ENCODE measurements around the gene LDLRAP1. TPM values are rescaled to one million over a fixed set of nuclear protein-coding genes. Genes with fewer than 3 reads are reported as not detected.

Gene LDLRAP1
- total and polyA plus RNA-seq, 2 of the 4 experiments (the other 2 are of a cell fraction): 4.5 to 14.4 TPM

DNA sequence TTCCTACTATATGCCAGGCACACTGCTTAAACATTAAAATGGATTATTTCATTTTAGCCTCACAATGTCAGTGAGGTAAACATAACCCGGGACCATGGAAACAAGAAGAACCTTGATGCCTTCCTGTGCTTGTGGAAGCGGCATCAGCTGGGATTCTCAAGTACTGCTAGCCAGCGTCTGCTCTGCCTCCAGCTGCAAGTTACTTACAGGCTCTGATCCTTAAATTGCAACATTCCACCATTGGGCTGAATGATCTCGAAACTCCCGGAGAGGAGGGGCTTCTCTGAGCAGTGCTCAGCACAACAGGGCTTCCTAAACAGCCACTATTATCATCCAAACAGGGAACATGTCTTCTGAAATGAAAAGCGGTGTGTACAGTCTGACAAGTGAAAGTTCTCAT lies 66.5 kb downstream of the LDLRAP1 start:
- BruUV-seq (replicated peaks): no TSS peak
- WGBS, 2 experiments (ENCODE audit: extremely low coverage in 2 of 2, insufficient read length in 1 of 2): 8% methylated on average over 2 of the region's 6 CpGs; no CpG with 5 or more reads in 1 of the 2 experiments

More for the DNA sequence above, 66.5 kb downstream of the LDLRAP1 start:
- Histone ChIP-seq H3K18ac (ENCODE audit: low read depth, low read length) (no peak overlapping the region), H3K4me1 (ENCODE audit: control insufficient read depth, insufficient read depth, low read length) (no peaks in the 10 kb centered on the region), H3K27ac (ENCODE audit: insufficient read depth, low read length) (no peak overlapping the region), H3K79me1 (ENCODE audit: low read depth in 1 of 2, low read length in 2 of 2) (no peaks in the 10 kb centered on the region), H3K9me3 (ENCODE audit: control insufficient read depth, insufficient read depth, low read length) (no peaks in the 10 kb centered on the region), H3K56ac (ENCODE audit: extremely low read depth, insufficient read depth, low read length) (no peak overlapping the region), H2BK20ac (ENCODE audit: low read depth, low read length) (no peak overlapping the region), H4K91ac (ENCODE audit: insufficient read depth, low read depth, low read length) (no peak overlapping the region), H3K36me3 (ENCODE audit: control insufficient read depth, insufficient read depth, low read length) (no peaks in the 10 kb centered on the region), H4K20me1 (ENCODE audit: insufficient read depth, low read length) (no peaks in the 10 kb centered on the region), H3K4ac (ENCODE audit: low read depth, low read length) (no peak overlapping the region), H2AK5ac (ENCODE audit: low read depth, low read length) (no peak overlapping the region), H2BK15ac (ENCODE audit: low read depth, low read length) (no peak overlapping the region), H4K8ac (ENCODE audit: low read depth in 2 of 2, low read length in 2 of 2) (no peak overlapping the region), H3K23ac (ENCODE audit: low read depth, low read length) (no peak overlapping the region), H3K14ac (replicated peaks; ENCODE audit: low read depth, low read length) (no peak overlapping the region), H2AK9ac (replicated peaks; ENCODE audit: low read depth, low read length, poor library complexity) (no peak overlapping the region), H2BK120ac (ENCODE audit: low read depth, low read length) (no peak overlapping the region), H2AFZ (replicated peaks; ENCODE audit: low read length, poor library complexity) (peak overlapping the region; percentile 71), H3K4me3 (ENCODE audit: insufficient read depth, low read depth, low read length) (no peak overlapping the region), H3K9me1 (ENCODE audit: insufficient read depth, low read length) (no peaks in the 10 kb centered on the region), H3K4me2 (ENCODE audit: low read depth, low read length) (0 out of 2 replicates have a peak overlapping the region, but pooled peaks have one; percentile 51), H3K27me3 (ENCODE audit: control insufficient read depth, insufficient read depth, low read length) (peaks cover 26% of the 10 kb centered on the region), H3K9ac (ENCODE audit: low read depth, low read length) (no peak overlapping the region), H4K5ac (ENCODE audit: low read depth, low read length) (no peak overlapping the region), H2BK5ac (ENCODE audit: low read depth, low read length, poor library complexity, severe bottlenecking) (no peak overlapping the region)
- CTCF ChIA-PET: interaction anchor here (0.7 to 2.6 kb wide), 5 partner anchors 20 to 200 kb away, joined by 3 to 15 read pairs (median 6); no protein-coding TSS in a partner anchor
- intact Hi-C loops (cut with micrococcal nuclease) (no loop called here), in situ Hi-C loops (cut with MboI; ENCODE audit: low sequenced_read_pairs) (loop anchor here (5.0 kb wide), 1 partner anchor 182 kb away; no protein-coding TSS in a partner anchor), dilution Hi-C loops (cut with HindIII; ENCODE audit: low sequenced_read_pairs, unreplicated experiment) (no loop called here)
- peak; percentile 61 for DNase-seq
- peak; percentile 72 for ATAC-seq (ENCODE audit: low read depth)
- POLR2A ChIA-PET (ENCODE audit: unreplicated experiment): no interaction called here
- TF ChIP-seq FOS (IDR thresholded peaks at IDR 0.05; ENCODE audit: low read depth, low read length) (no peak), CEBPB (IDR thresholded peaks at IDR 0.05; ENCODE audit: low read depth, low read length) (peak; percentile 34; the same call in 1 of the 2 replicates), POLR2A (IDR thresholded peaks at IDR 0.05; ENCODE audit: low read depth, low read length) (no peak)
- TF ChIP-seq, protein P1, sequence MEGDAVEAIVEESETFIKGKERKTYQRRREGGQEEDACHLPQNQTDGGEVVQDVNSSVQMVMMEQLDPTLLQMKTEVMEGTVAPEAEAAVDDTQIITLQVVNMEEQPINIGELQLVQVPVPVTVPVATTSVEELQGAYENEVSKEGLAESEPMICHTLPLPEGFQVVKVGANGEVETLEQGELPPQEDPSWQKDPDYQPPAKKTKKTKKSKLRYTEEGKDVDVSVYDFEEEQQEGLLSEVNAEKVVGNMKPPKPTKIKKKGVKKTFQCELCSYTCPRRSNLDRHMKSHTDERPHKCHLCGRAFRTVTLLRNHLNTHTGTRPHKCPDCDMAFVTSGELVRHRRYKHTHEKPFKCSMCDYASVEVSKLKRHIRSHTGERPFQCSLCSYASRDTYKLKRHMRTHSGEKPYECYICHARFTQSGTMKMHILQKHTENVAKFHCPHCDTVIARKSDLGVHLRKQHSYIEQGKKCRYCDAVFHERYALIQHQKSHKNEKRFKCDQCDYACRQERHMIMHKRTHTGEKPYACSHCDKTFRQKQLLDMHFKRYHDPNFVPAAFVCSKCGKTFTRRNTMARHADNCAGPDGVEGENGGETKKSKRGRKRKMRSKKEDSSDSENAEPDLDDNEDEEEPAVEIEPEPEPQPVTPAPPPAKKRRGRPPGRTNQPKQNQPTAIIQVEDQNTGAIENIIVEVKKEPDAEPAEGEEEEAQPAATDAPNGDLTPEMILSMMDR (conservative IDR thresholded peaks at IDR 0.05; ENCODE audit: low read depth, low read length): no peak
- TF ChIP-seq, protein P2, sequence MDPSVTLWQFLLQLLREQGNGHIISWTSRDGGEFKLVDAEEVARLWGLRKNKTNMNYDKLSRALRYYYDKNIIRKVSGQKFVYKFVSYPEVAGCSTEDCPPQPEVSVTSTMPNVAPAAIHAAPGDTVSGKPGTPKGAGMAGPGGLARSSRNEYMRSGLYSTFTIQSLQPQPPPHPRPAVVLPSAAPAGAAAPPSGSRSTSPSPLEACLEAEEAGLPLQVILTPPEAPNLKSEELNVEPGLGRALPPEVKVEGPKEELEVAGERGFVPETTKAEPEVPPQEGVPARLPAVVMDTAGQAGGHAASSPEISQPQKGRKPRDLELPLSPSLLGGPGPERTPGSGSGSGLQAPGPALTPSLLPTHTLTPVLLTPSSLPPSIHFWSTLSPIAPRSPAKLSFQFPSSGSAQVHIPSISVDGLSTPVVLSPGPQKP (IDR thresholded peaks at IDR 0.05; ENCODE audit: borderline replicate concordance, low read depth, low read length): no peak
